ENCODE data around the gene CSRNP3.

CSRNP3 gene

GRCh38 chr2:165621086-165621560, 151.6 kb downstream of the CSRNP3 start:
- no peaks in the 10 kb centered on the region for H3K9me2 ChIP-seq (ENCODE audit: low read depth, low read length)
- no peaks in the 10 kb centered on the region for H3K79me2 ChIP-seq (ENCODE audit: insufficient read depth, low read length)
- H2AFZ ChIP-seq (ENCODE audit: low read length) = no peak overlapping the region
- H3K9ac ChIP-seq (ENCODE audit: low read length) = no peak overlapping the region
- H3K27ac ChIP-seq (ENCODE audit: low read depth, low read length, poor library complexity, severe bottlenecking) = no peak overlapping the region
- H3K4me2 ChIP-seq (ENCODE audit: low read length) = no peak overlapping the region
- no peaks in the 10 kb centered on the region for H3K4me1 ChIP-seq (ENCODE audit: insufficient read depth, low read length, severe bottlenecking)
- H3F3A ChIP-seq (ENCODE audit: insufficient read depth, low read length) = no peaks in the 10 kb centered on the region
- H3K27me3 ChIP-seq (ENCODE audit: insufficient read depth, low read length) = no peaks in the 10 kb centered on the region
- H3K4me3 ChIP-seq (ENCODE audit: low read depth, low read length, poor library complexity, severe bottlenecking) = no peak overlapping the region
- H3K9me3 ChIP-seq (ENCODE audit: low read length) = 0 out of 2 replicates have a peak, but pooled peaks cover 2% of the 10 kb centered on the region
- H3K36me3 ChIP-seq (ENCODE audit: insufficient read depth, low read length) = no peaks in the 10 kb centered on the region; the same call in 1 of the 2 replicates
- no peak for TF ChIP-seq EZH2 (IDR thresholded peaks at IDR 0.05; ENCODE audit: borderline replicate concordance, low read length)
- TF ChIP-seq CTCF (IDR thresholded peaks at IDR 0.05; ENCODE audit: low read length) = no peak
- H4K20me1 ChIP-seq (ENCODE audit: insufficient read depth, low read length) = no peaks in the 10 kb centered on the region

DNA sequence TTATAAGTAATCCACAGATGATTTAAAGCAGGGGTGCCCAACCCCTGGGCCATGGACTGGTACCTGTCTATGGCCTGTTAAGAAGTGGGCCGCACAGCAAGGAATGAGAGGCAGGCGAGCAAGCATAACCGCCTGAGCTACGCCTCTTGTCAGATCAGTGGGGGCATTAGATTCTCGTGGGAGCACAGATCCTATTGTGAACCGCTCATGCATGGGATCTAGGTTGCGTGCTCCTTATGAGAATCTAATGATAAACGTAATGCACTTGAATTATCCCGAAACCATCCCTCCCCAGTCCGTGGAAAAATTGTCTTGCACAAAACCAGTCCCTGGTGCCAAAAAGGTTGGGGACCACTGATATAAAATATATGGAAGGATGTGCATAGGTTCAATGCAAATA, 153.7 kb downstream of the CSRNP3 start:
- no peaks in the 10 kb centered on the region for H3F3A ChIP-seq (ENCODE audit: insufficient read depth, low read length)
- no peak overlapping the region for H3K9ac ChIP-seq (ENCODE audit: low read length)
- TF ChIP-seq EZH2 (IDR thresholded peaks at IDR 0.05; ENCODE audit: borderline replicate concordance, low read length) (no peak), CTCF (IDR thresholded peaks at IDR 0.05; ENCODE audit: low read length) (no peak)
- H3K36me3 ChIP-seq (ENCODE audit: insufficient read depth, low read length) = no peaks in the 10 kb centered on the region
- no peak overlapping the region for H2AFZ ChIP-seq (ENCODE audit: low read length)
- H3K79me2 ChIP-seq (ENCODE audit: insufficient read depth, low read length) = no peaks in the 10 kb centered on the region
- H3K9me2 ChIP-seq (ENCODE audit: low read depth, low read length) = no peaks in the 10 kb centered on the region
- no peak overlapping the region for H3K4me3 ChIP-seq (ENCODE audit: low read depth, low read length, poor library complexity, severe bottlenecking)
- no peaks in the 10 kb centered on the region for H3K27me3 ChIP-seq (ENCODE audit: insufficient read depth, low read length)
- H3K4me2 ChIP-seq (ENCODE audit: low read length) = no peak overlapping the region
- H4K20me1 ChIP-seq (ENCODE audit: insufficient read depth, low read length) = no peaks in the 10 kb centered on the region
- H3K27ac ChIP-seq (ENCODE audit: low read depth, low read length, poor library complexity, severe bottlenecking) = no peak overlapping the region
- H3K9me3 ChIP-seq (ENCODE audit: low read length) = no peaks in the 10 kb centered on the region
- peaks cover 12% of the 10 kb centered on the region for H3K4me1 ChIP-seq (ENCODE audit: insufficient read depth, low read length, severe bottlenecking)

DNA sequence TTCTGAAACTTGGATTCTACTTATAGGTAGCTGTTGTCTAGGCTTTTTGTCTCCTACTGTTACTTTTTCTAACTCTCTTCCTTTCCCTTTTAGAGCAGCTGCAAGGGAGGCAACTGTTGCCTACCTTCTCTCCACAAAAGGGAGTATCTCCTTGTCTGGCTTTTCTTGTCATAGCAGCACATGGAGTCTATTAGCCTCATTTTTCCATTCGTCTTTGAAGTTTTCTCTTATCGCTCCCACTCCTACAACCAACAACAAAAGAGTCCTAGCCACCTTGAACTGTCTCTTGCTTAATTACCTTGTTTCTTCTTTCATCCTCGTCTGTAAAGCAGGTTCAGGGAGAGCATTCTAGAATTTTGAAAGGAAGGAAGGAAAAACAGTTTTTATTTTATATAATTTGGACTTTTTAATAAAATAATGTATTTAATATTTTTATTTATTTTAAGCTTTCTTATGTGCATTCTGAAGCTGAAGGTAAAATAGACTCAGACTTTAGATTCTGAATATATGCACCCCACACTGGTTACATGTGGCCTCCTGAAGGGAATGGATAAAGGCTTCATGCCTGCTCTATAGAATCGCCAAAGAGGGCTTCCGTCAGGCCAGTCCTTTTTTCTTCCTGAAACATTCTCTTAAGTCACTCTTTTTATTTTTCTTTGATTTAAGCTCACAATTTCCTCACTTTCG, 154.4 kb downstream of the CSRNP3 start:
- Histone ChIP-seq H4K20me1 (ENCODE audit: insufficient read depth, low read length) (no peaks in the 10 kb centered on the region), H3K9me3 (ENCODE audit: low read length) (no peaks in the 10 kb centered on the region), H3K9ac (ENCODE audit: low read length) (no peak overlapping the region), H3K79me2 (ENCODE audit: insufficient read depth, low read length) (no peaks in the 10 kb centered on the region), H3K36me3 (ENCODE audit: insufficient read depth, low read length) (no peaks in the 10 kb centered on the region), H3F3A (ENCODE audit: insufficient read depth, low read length) (no peaks in the 10 kb centered on the region), H3K27ac (ENCODE audit: low read depth, low read length, poor library complexity, severe bottlenecking) (no peak overlapping the region), H3K4me1 (ENCODE audit: insufficient read depth, low read length, severe bottlenecking) (peaks cover 13% of the 10 kb centered on the region), H3K4me2 (ENCODE audit: low read length) (no peak overlapping the region), H3K9me2 (ENCODE audit: low read depth, low read length) (no peaks in the 10 kb centered on the region), H3K27me3 (ENCODE audit: insufficient read depth, low read length) (no peaks in the 10 kb centered on the region), H3K4me3 (ENCODE audit: low read depth, low read length, poor library complexity, severe bottlenecking) (no peak overlapping the region), H2AFZ (ENCODE audit: low read length) (no peak overlapping the region)
- TF ChIP-seq EZH2 (IDR thresholded peaks at IDR 0.05; ENCODE audit: borderline replicate concordance, low read length) (no peak), CTCF (IDR thresholded peaks at IDR 0.05; ENCODE audit: low read length) (no peak)

All from OCI-LY1 (cell line).